Testis (tissue), 2 donors: Measurements from ENCODE around the gene FAM50B.

ENCODE experiments used
- CTCF ChIP-seq, 3 experiments: fragments of 450-650 bp in 2 of 3; fragments of 200-600 bp in 1 of 3; sonication (generic) in 1 of 3; IDR thresholded peaks; one replicate each; pipeline ENCODE4 v1.5.1; 2016 to 2019; ENCODE audit warnings: antibody characterized with exemption in 3 of 3, mild to moderate bottlenecking in 2 of 3, moderate library complexity in 1 of 3
- POLR2A ChIP-seq: fragments of 450-650 bp; IDR thresholded peaks from one replicate; pipeline ENCODE4 v1.6.1; 2017; ENCODE audit warnings: antibody characterized with exemption, mild to moderate bottlenecking, moderate library complexity

GRCh38 chr6:3884007-3884745 lies 35.0 kb downstream of the FAM50B start:
- TF ChIP-seq CTCF (IDR thresholded peaks at IDR 0.05) (no peak), POLR2A (no peak)
